ENCODE data around the gene TNKS1BP1. TPM values are rescaled to one million over a fixed set of nuclear protein-coding genes. Genes with fewer than 3 reads are reported as not detected.

TNKS1BP1 gene
- polyA plus RNA-seq, 2 of the 4 experiments (the other 2 are of a cell fraction), result 35.0 to 53.1 TPM

DNA sequence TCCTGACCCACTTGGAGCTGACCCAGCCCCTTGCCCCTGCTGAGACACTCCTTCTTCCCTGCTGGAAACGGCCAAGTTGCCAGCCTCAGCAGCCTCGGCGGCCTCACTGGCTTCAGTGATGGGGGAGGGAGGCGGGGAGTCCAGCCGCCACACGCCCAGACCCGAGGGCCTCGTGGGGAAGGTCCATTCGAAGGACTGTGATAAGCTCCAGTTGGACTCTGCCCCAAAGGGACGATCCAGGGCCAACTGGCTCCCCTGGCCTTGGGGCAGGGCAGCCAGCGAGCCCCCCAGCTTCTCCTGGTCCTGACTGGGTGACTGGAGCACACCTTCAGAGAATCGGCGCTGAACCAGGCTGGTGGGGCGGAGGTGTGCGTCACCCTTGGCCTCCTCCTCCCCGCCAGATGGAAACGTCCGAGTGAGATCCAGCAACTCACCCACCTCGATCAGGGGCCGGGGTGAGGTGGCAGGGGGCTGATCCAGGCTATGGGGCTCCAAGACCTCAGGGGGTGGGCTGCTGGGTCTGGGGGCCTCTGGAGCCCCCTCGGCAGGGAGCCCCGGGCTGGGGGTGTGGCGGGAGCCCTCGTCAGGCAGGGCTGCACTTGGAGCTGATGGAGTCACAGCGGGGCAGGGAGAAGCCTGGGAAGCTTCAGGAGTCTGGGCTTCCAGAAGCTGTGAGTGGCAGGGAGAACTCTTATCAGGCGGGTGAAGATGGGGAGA lies 11.5 kb downstream of the TNKS1BP1 start:
- no peaks in the 10 kb centered on the region for H3K9me3 ChIP-seq
- peaks cover 38% of the 10 kb centered on the region for H3K4me1 ChIP-seq
- TF ChIP-seq, protein P1, sequence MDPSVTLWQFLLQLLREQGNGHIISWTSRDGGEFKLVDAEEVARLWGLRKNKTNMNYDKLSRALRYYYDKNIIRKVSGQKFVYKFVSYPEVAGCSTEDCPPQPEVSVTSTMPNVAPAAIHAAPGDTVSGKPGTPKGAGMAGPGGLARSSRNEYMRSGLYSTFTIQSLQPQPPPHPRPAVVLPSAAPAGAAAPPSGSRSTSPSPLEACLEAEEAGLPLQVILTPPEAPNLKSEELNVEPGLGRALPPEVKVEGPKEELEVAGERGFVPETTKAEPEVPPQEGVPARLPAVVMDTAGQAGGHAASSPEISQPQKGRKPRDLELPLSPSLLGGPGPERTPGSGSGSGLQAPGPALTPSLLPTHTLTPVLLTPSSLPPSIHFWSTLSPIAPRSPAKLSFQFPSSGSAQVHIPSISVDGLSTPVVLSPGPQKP (IDR thresholded peaks at IDR 0.05; ENCODE audit: low read depth, low read length), result no peak
- TF ChIP-seq NR3C1 (IDR thresholded peaks at IDR 0.05), result no peak
- no peak for TF ChIP-seq EHF (CRISPR knock-in tag; IDR thresholded peaks at IDR 0.05)
- TF ChIP-seq FOSB (CRISPR knock-in tag; IDR thresholded peaks at IDR 0.05), result no peak
- TF ChIP-seq KDM5A (IDR thresholded peaks at IDR 0.05), result no peak
- no peak for TF ChIP-seq POLR2A (IDR thresholded peaks at IDR 0.05; ENCODE audit: low read length)
- TF ChIP-seq, protein P2, sequence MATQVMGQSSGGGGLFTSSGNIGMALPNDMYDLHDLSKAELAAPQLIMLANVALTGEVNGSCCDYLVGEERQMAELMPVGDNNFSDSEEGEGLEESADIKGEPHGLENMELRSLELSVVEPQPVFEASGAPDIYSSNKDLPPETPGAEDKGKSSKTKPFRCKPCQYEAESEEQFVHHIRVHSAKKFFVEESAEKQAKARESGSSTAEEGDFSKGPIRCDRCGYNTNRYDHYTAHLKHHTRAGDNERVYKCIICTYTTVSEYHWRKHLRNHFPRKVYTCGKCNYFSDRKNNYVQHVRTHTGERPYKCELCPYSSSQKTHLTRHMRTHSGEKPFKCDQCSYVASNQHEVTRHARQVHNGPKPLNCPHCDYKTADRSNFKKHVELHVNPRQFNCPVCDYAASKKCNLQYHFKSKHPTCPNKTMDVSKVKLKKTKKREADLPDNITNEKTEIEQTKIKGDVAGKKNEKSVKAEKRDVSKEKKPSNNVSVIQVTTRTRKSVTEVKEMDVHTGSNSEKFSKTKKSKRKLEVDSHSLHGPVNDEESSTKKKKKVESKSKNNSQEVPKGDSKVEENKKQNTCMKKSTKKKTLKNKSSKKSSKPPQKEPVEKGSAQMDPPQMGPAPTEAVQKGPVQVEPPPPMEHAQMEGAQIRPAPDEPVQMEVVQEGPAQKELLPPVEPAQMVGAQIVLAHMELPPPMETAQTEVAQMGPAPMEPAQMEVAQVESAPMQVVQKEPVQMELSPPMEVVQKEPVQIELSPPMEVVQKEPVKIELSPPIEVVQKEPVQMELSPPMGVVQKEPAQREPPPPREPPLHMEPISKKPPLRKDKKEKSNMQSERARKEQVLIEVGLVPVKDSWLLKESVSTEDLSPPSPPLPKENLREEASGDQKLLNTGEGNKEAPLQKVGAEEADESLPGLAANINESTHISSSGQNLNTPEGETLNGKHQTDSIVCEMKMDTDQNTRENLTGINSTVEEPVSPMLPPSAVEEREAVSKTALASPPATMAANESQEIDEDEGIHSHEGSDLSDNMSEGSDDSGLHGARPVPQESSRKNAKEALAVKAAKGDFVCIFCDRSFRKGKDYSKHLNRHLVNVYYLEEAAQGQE (IDR thresholded peaks at IDR 0.05), result no peak
- TF ChIP-seq ESRRA (IDR thresholded peaks at IDR 0.05; ENCODE audit: borderline replicate concordance, low read length), result no peak
- TF ChIP-seq PHF8 (IDR thresholded peaks at IDR 0.05; ENCODE audit: borderline replicate concordance, low read depth), result no peak
- TF ChIP-seq NFE2L2 (conservative IDR thresholded peaks at IDR 0.05; ENCODE audit: low read length), result no peak
- no peak for TF ChIP-seq BHLHE40 (IDR thresholded peaks at IDR 0.05; ENCODE audit: low read depth, low read length)
- TF ChIP-seq ATOH8 (CRISPR knock-in tag; IDR thresholded peaks at IDR 0.05; ENCODE audit: low read depth), result no peak
- CTCF ChIA-PET, result interaction anchor here (1.0 to 3.0 kb wide), 5 partner anchors 8 to 63 kb away, joined by 3 to 16 read pairs (median 4); no protein-coding TSS in a partner anchor
- POLR2A ChIA-PET, result interaction anchor here (0.6 to 4.2 kb wide), 3 partner anchors 8 to 399 kb away, joined by 3 to 42 read pairs (median 17); partner anchors contain the start of genes MED19 and TNKS1BP1
- H3K4me3 ChIP-seq, result no peak overlapping the region
- H3K27ac ChIP-seq, result no peak overlapping the region; a peak in 1 of 6 replicates
- WGBS (ENCODE audit: missing lambda C conversion rate), result 83% methylated on average over 13 of the region's 26 CpGs
- H3K4me2 ChIP-seq, result no peak overlapping the region
- DNase-seq (ENCODE audit: low read depth in 1 of 2, low spot score in 1 of 2) (no peak), FAIRE-seq (no peak), ATAC-seq (no peak)

GRCh38 chr11:57312511-57313021 lies 12.2 kb downstream of the TNKS1BP1 start:
- POLR2A ChIA-PET, result interaction anchor here (0.6 to 4.2 kb wide), 4 partner anchors 9 to 399 kb away, joined by 3 to 42 read pairs (median 13); partner anchors contain the start of genes MED19, SSRP1 and TNKS1BP1

More at GRCh38 chr11:57312511-57313021, 12.2 kb downstream of the TNKS1BP1 start:
- Histone ChIP-seq H3K27ac (peak overlapping the region in 1 of 2 experiments; percentile 93; a peak in 2 of 6 replicates), H3K4me2 (peak overlapping the region; percentile 85; the same call in 2 of the 3 replicates), H3K4me1 (peaks cover 42% of the 10 kb centered on the region), H3K4me3 (no peak overlapping the region), H3K9me3 (no peaks in the 10 kb centered on the region)
- CTCF ChIA-PET, result interaction anchor here (0.9 to 3.0 kb wide), 8 partner anchors 9 to 471 kb away, joined by 3 to 16 read pairs (median 4); partner anchors contain the start of genes SSRP1 and TNKS1BP1
- FAIRE-seq (no peak), DNase-seq (ENCODE audit: low read depth in 1 of 2, low spot score in 1 of 2) (no peak), ATAC-seq (peak in 1 of 2 experiments; percentile 8; a peak in 1 of 6 replicates)
- 95% methylated on average over 9 of the region's 10 CpGs for WGBS (ENCODE audit: missing lambda C conversion rate)
- TF ChIP-seq ZC3H11A (IDR thresholded peaks at IDR 0.05), result no peak

Data from A549 (cell line).